CD14-positive monocyte (primary cell): Measurements from ENCODE around the gene IPMK. TPM values are rescaled to one million over a fixed set of nuclear protein-coding genes. Genes with fewer than 3 reads are reported as not detected.

Experiments
- DNase-seq, 3 donors: peaks; one replicate each; pipeline ENCODE4 v3.0.0-alpha.2; 2011 to 2022
- H2AFZ ChIP-seq: 2 replicates; pipeline ENCODE4 v1.6.0; 2012; ENCODE audit warnings: mild to moderate bottlenecking, low read depth, low read length, inconsistent platforms; ENCODE audit not compliant: insufficient read depth, poor library complexity, severe bottlenecking
- H3K27ac ChIP-seq, 2 donors: 1 replicate in 1 of 2; 2 replicates in 1 of 2; pipeline ENCODE4 v1.5.1; 2012 to 2013; ENCODE audit warnings: low read length in 2 of 2, control low read depth in 1 of 2, inconsistent platforms in 1 of 2, low read depth in 1 of 2, mild to moderate bottlenecking in 1 of 2
- H3K27me3 ChIP-seq, 2 donors: one replicate each; pipeline versions ENCODE4 v1.6.0 to v1.6.1; 2011 to 2013; ENCODE audit warnings: low read length in 2 of 2; ENCODE audit not compliant: control insufficient read depth in 2 of 2, insufficient read depth in 2 of 2
- H3K36me3 ChIP-seq, 2 donors: replicated peaks in 1 of 2; 1 replicate in 1 of 2; 2 replicates in 1 of 2; pipeline versions ENCODE4 v1.5.1 to v1.6.1; 2012 to 2013; ENCODE audit warnings: low read length in 2 of 2, control low read depth in 1 of 2, inconsistent platforms in 1 of 2, mild to moderate bottlenecking in 1 of 2; ENCODE audit not compliant: insufficient read depth in 2 of 2, control insufficient read depth in 1 of 2
- H3K4me1 ChIP-seq, 2 donors: 1 replicate in 1 of 2; 2 replicates in 1 of 2; pipeline versions ENCODE4 v1.5.1 to v1.6.1; 2012 to 2013; ENCODE audit warnings: low read length in 2 of 2, control low read depth in 1 of 2, inconsistent platforms in 1 of 2, mild to moderate bottlenecking in 1 of 2, moderate library complexity in 1 of 2; ENCODE audit not compliant: insufficient read depth in 2 of 2, control insufficient read depth in 1 of 2
- H3K4me2 ChIP-seq: replicated peaks from 2 replicates; pipeline ENCODE3; 2012; ENCODE audit warnings: low read length, moderate library complexity, mild to moderate bottlenecking; ENCODE audit not compliant: poor library complexity, severe bottlenecking; ENCODE audit errors: extremely low read depth
- H3K4me3 ChIP-seq, 3 experiments: fragments of 200-600 bp in 1 of 3; sonication (generic) in 1 of 3; replicated peaks in 1 of 3; 1 replicate in 2 of 3; 2 replicates in 1 of 3; pipeline ENCODE4 v1.5.1; 2011 to 2013; ENCODE audit warnings: low read length in 3 of 3, mild to moderate bottlenecking in 3 of 3, control low read depth in 2 of 3, low read depth in 2 of 3, inconsistent platforms in 1 of 3, moderate library complexity in 1 of 3
- H3K79me2 ChIP-seq: 2 replicates; pipeline ENCODE4 v1.6.0; 2012; ENCODE audit warnings: mild to moderate bottlenecking, control low read depth, inconsistent platforms, low read length, moderate library complexity; ENCODE audit not compliant: insufficient read depth
- H3K9ac ChIP-seq: 2 replicates; pipeline ENCODE4 v1.6.0; 2017; ENCODE audit warnings: low read length, mild to moderate bottlenecking; ENCODE audit not compliant: insufficient read depth, poor library complexity, severe bottlenecking
- H3K9me3 ChIP-seq, 2 donors: replicated peaks in 1 of 2; 1 replicate in 1 of 2; 2 replicates in 1 of 2; pipeline versions ENCODE4 v1.5.1 to v1.6.1; 2012 to 2013; ENCODE audit warnings: low read length in 2 of 2, control low read depth in 1 of 2; ENCODE audit not compliant: control insufficient read depth in 1 of 2, insufficient read depth in 1 of 2
- H4K20me1 ChIP-seq: 2 replicates; pipeline ENCODE4 v1.6.0; 2012; ENCODE audit warnings: mild to moderate bottlenecking, low read length, control low read depth, moderate library complexity; ENCODE audit not compliant: insufficient read depth
- H3K27ac Mint-ChIP-seq, 7 donors: one replicate each; pipeline ENCODE4 v1.8.0; 2020; ENCODE audit warnings: mild to moderate bottlenecking in 7 of 7, mixed read lengths in 7 of 7, moderate library complexity in 6 of 7, inconsistent platforms in 2 of 7
- H3K27me3 Mint-ChIP-seq, 3 donors: one replicate each; pipeline ENCODE4 v1.8.0; 2021 to 2022; ENCODE audit warnings: low read depth in 3 of 3, mild to moderate bottlenecking in 3 of 3, mixed read lengths in 3 of 3, moderate library complexity in 3 of 3, inconsistent platforms in 1 of 3
- H3K36me3 Mint-ChIP-seq, 2 donors: one replicate each; pipeline ENCODE4 v1.8.0; 2020; ENCODE audit warnings: mixed read lengths in 2 of 2, inconsistent platforms in 1 of 2, mild to moderate bottlenecking in 1 of 2
- H3K4me1 Mint-ChIP-seq: one replicate; pipeline ENCODE4 v1.8.0; 2020; ENCODE audit warnings: mild to moderate bottlenecking, mixed read lengths
- H3K4me3 Mint-ChIP-seq, 2 donors: one replicate each; pipeline ENCODE4 v1.8.0; 2020; ENCODE audit warnings: mild to moderate bottlenecking in 2 of 2, mixed read lengths in 2 of 2, moderate library complexity in 1 of 2
- H3K9me3 Mint-ChIP-seq, 7 donors: one replicate each; pipeline ENCODE4 v1.8.0; 2020 to 2022; ENCODE audit warnings: mixed read lengths in 7 of 7, mild to moderate bottlenecking in 6 of 7, moderate library complexity in 6 of 7, inconsistent platforms in 2 of 7
- CTCF ChIP-seq: fragments of 200-600 bp; IDR thresholded peaks from one replicate; pipeline ENCODE4 v1.8.0; 2022; ENCODE audit warnings: antibody characterized with exemption, mild to moderate bottlenecking
- WGBS: methylation state at CpG from one replicate; pipeline ENCODE4 v1.1.5; 2013; ENCODE audit warnings: missing lambda C conversion rate; ENCODE audit not compliant: insufficient coverage; 5-methylcytosine and 5-hydroxymethylcytosine counted together
- intact Hi-C, 2 donors: fragments of 100-400 bp; cut with micrococcal nuclease; formaldehyde crosslinking; loops; one replicate each; pipeline versions ENCODE4 v1.15.0 to v1.15.1; 2023
- polyA plus RNA-seq, 3 donors: library from polyadenylated mRNA; depleted of rRNA in 1 of 3; unstranded in 2 of 3; stranded (reverse) in 1 of 3; fragments of 300-500 nt in 2 of 3; fragments of >200 nt in 1 of 3; fragmentation: Illumina TruSeq in 2 of 3; gene quantifications; 1 replicate in 2 of 3; 2 replicates in 1 of 3; pipeline ENCODE4 v1.2.3, GENCODE V29; 2012 to 2021

Gene IPMK
- polyA plus RNA-seq, 3 donors, result 6.1 to 10.9 (median 8.8) TPM

- Mint-ChIP-seq H3K9me3 (no peaks in the 10 kb centered on the region), H3K27me3 (peaks cover 0 to 4% (median 2%) of the 10 kb centered on the region in 3 donors), H3K27ac (no peak overlapping the region), H3K36me3 (no peaks in the 10 kb centered on the region), H3K4me1 (no peaks in the 10 kb centered on the region), H3K4me3 (no peak overlapping the region)
- no peaks in the 10 kb centered on the region for H3K36me3 ChIP-seq
- intact Hi-C loops, result loop anchor here (5.0 kb wide), 1 partner anchor 113 kb away; no protein-coding TSS in a partner anchor
- no peak for DNase-seq
- no peak overlapping the region for H3K9ac ChIP-seq
- no peak overlapping the region for H3K4me2 ChIP-seq
- H3K4me1 ChIP-seq, result no peaks in the 10 kb centered on the region
- peaks cover 0 to under 1% of the 10 kb centered on the region in 2 donors for H3K27me3 ChIP-seq
- TF ChIP-seq CTCF, result no peak
- H3K9me3 ChIP-seq, result no peaks in the 10 kb centered on the region
- no peak overlapping the region for H3K27ac ChIP-seq
- WGBS, result no CpG with 5 or more reads among the region's 2 CpGs
- no peaks in the 10 kb centered on the region for H4K20me1 ChIP-seq
- H3K79me2 ChIP-seq, result no peaks in the 10 kb centered on the region
- no peak overlapping the region for H3K4me3 ChIP-seq
- H2AFZ ChIP-seq, result no peak overlapping the region
Measured at GRCh38 chr10:58179238-58179637, 88.5 kb downstream of the IPMK start.

GRCh38 chr10:58178811-58179210 lies 88.9 kb downstream of the IPMK start:
- TF ChIP-seq CTCF, result no peak
- Mint-ChIP-seq H3K36me3 (no peaks in the 10 kb centered on the region), H3K9me3 (no peaks in the 10 kb centered on the region), H3K4me3 (no peak overlapping the region), H3K27me3 (peaks cover 0 to 4% (median 2%) of the 10 kb centered on the region in 3 donors), H3K4me1 (no peaks in the 10 kb centered on the region), H3K27ac (no peak overlapping the region)
- Histone ChIP-seq H3K36me3 (no peaks in the 10 kb centered on the region), H3K4me1 (no peaks in the 10 kb centered on the region), H3K4me3 (no peak overlapping the region), H3K9ac (no peak overlapping the region), H2AFZ (no peak overlapping the region), H3K79me2 (no peaks in the 10 kb centered on the region), H3K4me2 (no peak overlapping the region), H3K27me3 (peaks cover 0 to 2% of the 10 kb centered on the region in 2 donors), H3K27ac (no peak overlapping the region), H3K9me3 (no peaks in the 10 kb centered on the region), H4K20me1 (no peaks in the 10 kb centered on the region)
- intact Hi-C loops, result loop anchor here (5.0 kb wide), 1 partner anchor 113 kb away; no protein-coding TSS in a partner anchor
- no CpG with 5 or more reads among the region's 1 CpG for WGBS
- no peak for DNase-seq
